Ovary (tissue), 9 donors: ENCODE results near the gene TRPM2. TPM values are rescaled to one million over a fixed set of nuclear protein-coding genes. Genes with fewer than 3 reads are reported as not detected.
"Not testable (repeated sequence)": the region's sequence is repeated elsewhere in the genome, so short reads cannot be mapped to it uniquely, and the experiment has no call there.

Source experiments
- DNase-seq, 5 donors: peaks; one replicate each; pipeline ENCODE4 v3.0.0-alpha.2; 2019 to 2020
- H3K27ac ChIP-seq, 2 donors: fragments of 200-600 bp; one replicate each; pipeline versions ENCODE4 v1.5.1 to v1.8.0; 2019 to 2022
- H3K27me3 ChIP-seq: fragments of 200-600 bp; one replicate; pipeline ENCODE4 v1.8.0; 2022
- H3K36me3 ChIP-seq: fragments of 200-600 bp; sonication (generic); one replicate; pipeline ENCODE4 v1.5.1; 2019
- H3K4me1 ChIP-seq: one replicate; pipeline ENCODE4 v1.8.1; 2013; ENCODE audit warnings: mild to moderate bottlenecking, moderate library complexity; ENCODE audit not compliant: insufficient read depth
- H3K4me3 ChIP-seq: fragments of 200-600 bp; sonication (generic); one replicate; pipeline ENCODE4 v1.5.1; 2017
- H3K9me3 ChIP-seq, 2 donors: fragments of 200-600 bp in 1 of 2; sonication (generic) in 1 of 2; one replicate each; pipeline versions ENCODE4 v1.5.1 to v1.8.1; 2013 to 2019; ENCODE audit warnings: mild to moderate bottlenecking in 1 of 2, moderate library complexity in 1 of 2
- EP300 ChIP-seq: sonication (generic); formaldehyde crosslinking; IDR thresholded peaks from one replicate; pipeline ENCODE4 v1.6.1; 2017; ENCODE audit warnings: antibody characterized with exemption
- POLR2A ChIP-seq: fragments of 450-650 bp; IDR thresholded peaks from one replicate; pipeline ENCODE4 v1.6.1; 2017; ENCODE audit warnings: antibody characterized with exemption, mild to moderate bottlenecking, moderate library complexity
- WGBS, 3 donors: extraction: QIAGEN DNeasy Blood & Tissue Kit in 1 of 3; methylation state at CpG; one replicate each; pipeline versions ENCODE4 v1.1.5 to v1.1.7; 2013 to 2017; 5-methylcytosine and 5-hydroxymethylcytosine counted together
- intact Hi-C, 4 donors: fragments of 100-400 bp; cut with DNase I; formaldehyde crosslinking; loops; one replicate each; pipeline versions ENCODE4 v1.11.0 to v1.15.1; 2022 to 2023
- polyA plus RNA-seq, 2 donors: library from polyadenylated mRNA; stranded (reverse); fragments of 200-250 nt in 1 of 2; fragments of 350-450 nt in 1 of 2; fragmentation: Illumina TruSeq in 1 of 2; extraction: RNeasy Lipid Tissue Mini Kit (QIAGEN cat#74804) in 1 of 2; gene quantifications; one replicate each; pipeline ENCODE4 v1.2.3, GENCODE V29; 2013 to 2014
- total RNA-seq, 7 donors: library from RNA; depleted of rRNA in 2 of 7; stranded (reverse); fragments of >200 nt in 2 of 7; fragmentation: NEBNext Ultra II Directional in 3 of 7; extraction: Animal tissue kit (Norgen Biotek cat#: 25700) in 3 of 7; gene quantifications; one replicate each; pipeline versions ENCODE4 v1.1.0 to v1.2.4, GENCODE V29; 2016 to 2023
- TF ChIP-seq, protein P1 (sequence below), 3 donors: fragments of 450-650 bp in 2 of 3; fragments of 200-600 bp in 1 of 3; IDR thresholded peaks; one replicate each; pipeline versions ENCODE4 v1.5.1 to v1.8.0; 2016 to 2022; ENCODE audit warnings: antibody characterized with exemption in 3 of 3, mild to moderate bottlenecking in 1 of 3
- donor health status: DM: no; HTN: no; CAD: no; lungs with moderate emphysema.
- donor health status: DM: no; HTN: no; CAD: no.
- donor health status: Bipolar disorder and iron deficiency.
- donor health status: DM: yes; HTN: yes; CAD: no.
- donor health status: DM: no; HTN: no; CAD: no.
- donor health status: DM: yes; HTN: yes; CAD: no.

The TRPM2 gene
- total and polyA plus RNA-seq, 9 donors = 0.48 to 7.0 (median 1.8) TPM

DNA sequence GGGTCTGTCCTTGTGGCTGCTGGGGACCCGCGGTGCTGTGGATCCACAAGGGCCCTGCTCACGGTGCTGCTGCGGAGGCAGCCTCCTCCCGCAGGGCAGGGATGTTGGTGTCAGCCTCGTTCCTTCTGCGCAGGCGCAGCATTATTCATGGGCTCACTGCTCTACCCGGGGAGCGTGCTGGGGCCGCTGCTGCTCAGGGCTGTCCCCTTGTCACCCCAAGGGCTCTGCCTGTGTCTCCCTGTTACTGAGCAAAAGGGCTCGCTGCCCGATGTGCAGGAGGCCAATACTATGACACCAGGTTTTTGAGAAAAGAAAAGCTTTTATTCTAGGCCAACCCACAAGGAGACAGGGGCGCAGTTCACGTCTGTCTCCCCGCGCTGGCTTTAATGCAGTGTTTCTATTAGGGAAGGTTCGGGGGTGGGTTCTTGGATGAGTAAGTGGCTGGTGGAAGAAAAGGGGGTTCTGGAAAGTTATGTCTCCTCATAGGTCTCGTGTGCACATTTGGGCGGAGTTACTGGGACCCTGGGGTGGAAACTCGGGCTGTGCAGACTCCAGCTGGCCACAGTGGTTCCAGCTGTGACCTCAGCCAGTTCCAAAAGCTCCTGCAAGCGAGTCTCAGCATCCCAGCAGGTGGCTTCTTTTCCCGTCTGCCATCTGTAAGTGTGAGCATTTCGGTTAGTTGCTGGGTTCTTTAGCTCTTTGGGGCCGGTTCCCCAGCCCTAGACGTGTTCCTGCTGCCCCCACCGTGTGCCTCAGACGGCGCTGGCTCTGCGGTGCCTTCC lies 61.1 kb downstream of the TRPM2 start:
- intact Hi-C loops = no loop called here
- peak in 1 of 5 donors; percentile 2 for DNase-seq
- no peaks in the 10 kb centered on the region for H3K4me1 ChIP-seq
- no peaks in the 10 kb centered on the region for H3K36me3 ChIP-seq
- WGBS, 3 donors = 79 to 81% (median 79%) methylated on average over 30 of the region's 30 CpGs
- H3K4me3 ChIP-seq = no peak overlapping the region
- H3K27ac ChIP-seq = no peak overlapping the region
- no peaks in the 10 kb centered on the region for H3K9me3 ChIP-seq
- no peak for TF ChIP-seq POLR2A
- no peak for TF ChIP-seq EP300
- TF ChIP-seq, protein P1, sequence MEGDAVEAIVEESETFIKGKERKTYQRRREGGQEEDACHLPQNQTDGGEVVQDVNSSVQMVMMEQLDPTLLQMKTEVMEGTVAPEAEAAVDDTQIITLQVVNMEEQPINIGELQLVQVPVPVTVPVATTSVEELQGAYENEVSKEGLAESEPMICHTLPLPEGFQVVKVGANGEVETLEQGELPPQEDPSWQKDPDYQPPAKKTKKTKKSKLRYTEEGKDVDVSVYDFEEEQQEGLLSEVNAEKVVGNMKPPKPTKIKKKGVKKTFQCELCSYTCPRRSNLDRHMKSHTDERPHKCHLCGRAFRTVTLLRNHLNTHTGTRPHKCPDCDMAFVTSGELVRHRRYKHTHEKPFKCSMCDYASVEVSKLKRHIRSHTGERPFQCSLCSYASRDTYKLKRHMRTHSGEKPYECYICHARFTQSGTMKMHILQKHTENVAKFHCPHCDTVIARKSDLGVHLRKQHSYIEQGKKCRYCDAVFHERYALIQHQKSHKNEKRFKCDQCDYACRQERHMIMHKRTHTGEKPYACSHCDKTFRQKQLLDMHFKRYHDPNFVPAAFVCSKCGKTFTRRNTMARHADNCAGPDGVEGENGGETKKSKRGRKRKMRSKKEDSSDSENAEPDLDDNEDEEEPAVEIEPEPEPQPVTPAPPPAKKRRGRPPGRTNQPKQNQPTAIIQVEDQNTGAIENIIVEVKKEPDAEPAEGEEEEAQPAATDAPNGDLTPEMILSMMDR (IDR thresholded peaks at IDR 0.05) = no peak
- H3K27me3 ChIP-seq = no peaks in the 10 kb centered on the region

DNA sequence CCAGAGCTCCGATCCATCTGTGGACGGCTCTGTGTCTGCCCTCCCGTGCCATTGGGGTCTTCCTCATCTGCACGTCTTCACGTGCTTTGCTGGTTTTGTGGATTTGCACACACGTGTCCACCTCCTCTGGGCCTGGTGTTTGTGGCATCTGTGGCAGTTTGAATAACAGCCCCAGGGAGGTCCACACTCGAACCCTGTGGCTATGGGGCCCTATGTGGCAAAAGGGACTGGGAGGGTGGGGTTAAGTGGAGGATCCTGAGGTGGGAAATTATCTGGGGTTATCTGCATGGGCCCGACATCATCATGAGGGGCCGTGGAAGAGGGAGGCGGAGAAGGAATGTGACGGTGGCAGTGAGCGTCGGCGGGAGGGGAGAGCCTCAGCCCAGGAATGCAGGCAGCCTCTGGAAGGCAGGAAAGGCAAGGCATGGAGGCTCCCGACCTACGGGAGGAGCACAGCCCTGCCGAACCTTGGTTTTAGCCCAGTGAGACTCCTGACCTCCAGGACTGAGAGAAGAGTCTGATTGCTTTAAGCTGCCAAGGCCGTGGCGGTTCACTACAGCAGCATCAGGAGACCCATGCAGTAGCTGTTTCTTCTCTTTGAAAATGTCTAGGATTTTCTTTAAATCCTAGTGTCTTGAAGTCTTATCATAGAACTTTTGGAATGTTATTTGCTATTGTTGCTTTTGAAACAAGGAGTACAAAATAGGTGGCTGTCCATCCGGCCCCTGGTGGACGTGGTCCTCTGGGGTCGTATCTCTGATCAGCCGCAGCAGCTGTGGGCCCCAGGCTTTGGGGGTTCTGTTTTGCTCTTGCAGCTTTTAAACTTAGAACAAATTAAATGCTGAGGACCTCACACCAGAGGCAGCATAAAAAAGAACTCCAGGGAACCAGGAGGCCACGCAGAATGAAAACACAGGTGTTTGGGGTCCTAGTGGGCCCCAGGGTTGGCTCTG lies 61.9 kb downstream of the TRPM2 start:
- WGBS, 3 donors = 40 to 42% (median 41%) methylated on average over 24 of the region's 24 CpGs
- TF ChIP-seq, protein P1 (IDR thresholded peaks at IDR 0.05) = no peak
- TF ChIP-seq POLR2A (no peak), EP300 (no peak)
- no peaks in the 10 kb centered on the region for H3K27me3 ChIP-seq
- no peak overlapping the region for H3K27ac ChIP-seq
- no peak overlapping the region for H3K4me3 ChIP-seq
- H3K9me3 ChIP-seq = no peaks in the 10 kb centered on the region
- no peaks in the 10 kb centered on the region for H3K4me1 ChIP-seq
- peak in 1 of 5 donors; percentile 2 for DNase-seq
- no peaks in the 10 kb centered on the region for H3K36me3 ChIP-seq
- intact Hi-C loops = no loop called here

DNA sequence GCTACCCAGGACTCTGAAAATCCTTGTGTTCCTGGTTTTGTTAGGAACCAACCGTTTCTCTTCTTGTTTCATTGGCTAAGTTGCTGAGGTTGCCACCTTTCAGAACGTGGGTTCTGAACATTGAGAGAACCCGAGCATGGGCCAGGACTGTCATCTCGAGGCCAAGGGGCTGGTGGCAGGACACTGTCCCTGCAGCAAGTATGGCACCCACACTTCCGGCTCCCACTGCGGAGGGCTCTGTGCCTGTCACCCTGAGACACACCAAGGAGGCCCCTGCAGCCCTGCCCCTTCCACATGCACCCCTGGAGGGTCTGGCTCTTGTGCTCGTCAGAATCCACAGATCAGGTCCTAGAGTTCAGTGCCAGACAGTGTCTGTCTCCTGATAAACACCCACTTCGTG lies 62.8 kb downstream of the TRPM2 start:
- H3K4me1 ChIP-seq = no peaks in the 10 kb centered on the region
- H3K27ac ChIP-seq = no peak overlapping the region
- H3K4me3 ChIP-seq = no peak overlapping the region
- no peaks in the 10 kb centered on the region for H3K27me3 ChIP-seq
- TF ChIP-seq, protein P1 (IDR thresholded peaks at IDR 0.05) = no peak
- TF ChIP-seq EP300 = no peak
- DNase-seq = peak in 1 of 5 donors; percentile 13
- H3K9me3 ChIP-seq = no peaks in the 10 kb centered on the region
- H3K36me3 ChIP-seq = no peaks in the 10 kb centered on the region
- WGBS, 3 donors = 64 to 71% (median 69%) methylated on average over 8 of the region's 8 CpGs
- intact Hi-C loops = no loop called here

DNA sequence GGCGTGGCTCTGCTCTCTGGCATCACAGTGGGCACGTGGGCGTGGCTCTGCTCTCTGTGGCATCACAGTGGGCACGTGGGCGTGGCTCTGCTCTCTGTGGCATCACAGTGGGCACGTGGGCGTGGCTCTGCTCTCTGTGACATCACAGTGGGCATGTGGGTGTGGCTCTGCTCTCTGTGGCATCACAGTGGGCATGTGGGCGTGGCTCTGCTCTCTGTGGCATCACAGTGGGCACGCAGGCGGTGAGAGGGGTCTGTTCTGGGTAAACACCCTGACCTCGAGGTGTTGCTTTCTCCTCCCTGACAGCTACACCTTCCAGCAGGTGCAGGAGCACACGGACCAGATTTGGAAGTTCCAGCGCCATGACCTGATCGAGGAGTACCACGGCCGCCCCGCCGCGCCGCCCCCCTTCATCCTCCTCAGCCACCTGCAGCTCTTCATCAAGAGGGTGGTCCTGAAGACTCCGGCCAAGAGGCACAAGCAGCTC lies 64.2 kb downstream of the TRPM2 start:
- H3K4me1 ChIP-seq, intact Hi-C loops: not testable (repeated sequence)
- 86 to 94% (median 89%) methylated on average over 15 to 21 of the region's 21 CpGs for WGBS, 3 donors

More for the DNA sequence above, 64.2 kb downstream of the TRPM2 start:
- H3K27me3 ChIP-seq, H3K36me3 ChIP-seq, H3K4me3 ChIP-seq, H3K9me3 ChIP-seq, H3K27ac ChIP-seq: not testable (repeated sequence)
- peak in 1 of 5 donors; percentile 3 for DNase-seq
